Measurements from ENCODE around the gene SELE.

GRCh38 chr1:169708647-169709046 is 25.2 kb downstream of the SELE start:
- TF ChIP-seq CTCF (IDR thresholded peaks at IDR 0.05): no peak
- TF ChIP-seq MAX (CRISPR knock-in tag; IDR thresholded peaks at IDR 0.05): no peak
- no peak for TF ChIP-seq CBFB (CRISPR knock-in tag; IDR thresholded peaks at IDR 0.05; ENCODE audit: low read depth)
- TF ChIP-seq ZBTB43 (CRISPR knock-in tag; IDR thresholded peaks at IDR 0.05): no peak
- TF ChIP-seq CREM (CRISPR knock-in tag; IDR thresholded peaks at IDR 0.05): no peak
- TF ChIP-seq ESRRA (CRISPR knock-in tag; IDR thresholded peaks at IDR 0.05; ENCODE audit: borderline replicate concordance): no peak
